ENCODE data around the gene PCNX1.

DNA sequence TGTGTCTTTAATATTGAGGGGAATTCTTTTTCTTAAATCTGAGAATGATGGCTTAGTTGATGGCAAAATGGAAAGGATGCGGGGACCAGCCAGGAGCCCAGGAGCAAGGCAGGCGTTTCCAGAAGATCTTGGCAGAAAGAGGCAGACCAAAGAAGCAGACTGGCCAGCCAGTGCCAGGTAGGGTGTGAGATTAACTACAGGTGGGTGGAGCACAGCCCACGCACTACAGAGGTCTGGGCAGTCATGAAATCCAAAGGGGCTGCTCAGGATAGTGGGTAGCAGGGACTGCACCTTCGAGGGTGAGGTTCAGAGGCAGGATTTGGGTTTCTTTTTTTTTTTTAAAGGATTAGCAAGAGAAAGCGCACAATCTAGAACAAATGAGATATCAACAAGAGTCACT lies 17.7 kb upstream of the PCNX1 start:
- TF ChIP-seq, protein P1, sequence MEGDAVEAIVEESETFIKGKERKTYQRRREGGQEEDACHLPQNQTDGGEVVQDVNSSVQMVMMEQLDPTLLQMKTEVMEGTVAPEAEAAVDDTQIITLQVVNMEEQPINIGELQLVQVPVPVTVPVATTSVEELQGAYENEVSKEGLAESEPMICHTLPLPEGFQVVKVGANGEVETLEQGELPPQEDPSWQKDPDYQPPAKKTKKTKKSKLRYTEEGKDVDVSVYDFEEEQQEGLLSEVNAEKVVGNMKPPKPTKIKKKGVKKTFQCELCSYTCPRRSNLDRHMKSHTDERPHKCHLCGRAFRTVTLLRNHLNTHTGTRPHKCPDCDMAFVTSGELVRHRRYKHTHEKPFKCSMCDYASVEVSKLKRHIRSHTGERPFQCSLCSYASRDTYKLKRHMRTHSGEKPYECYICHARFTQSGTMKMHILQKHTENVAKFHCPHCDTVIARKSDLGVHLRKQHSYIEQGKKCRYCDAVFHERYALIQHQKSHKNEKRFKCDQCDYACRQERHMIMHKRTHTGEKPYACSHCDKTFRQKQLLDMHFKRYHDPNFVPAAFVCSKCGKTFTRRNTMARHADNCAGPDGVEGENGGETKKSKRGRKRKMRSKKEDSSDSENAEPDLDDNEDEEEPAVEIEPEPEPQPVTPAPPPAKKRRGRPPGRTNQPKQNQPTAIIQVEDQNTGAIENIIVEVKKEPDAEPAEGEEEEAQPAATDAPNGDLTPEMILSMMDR (conservative IDR thresholded peaks at IDR 0.05 in 1 of 2, IDR thresholded peaks at IDR 0.05 in 1 of 2; ENCODE audit: low read depth in 1 of 2, low read length in 2 of 2) = no peak
- no peak for TF ChIP-seq EZH2 (IDR thresholded peaks at IDR 0.05; ENCODE audit: low read length, missing control alignments)
